ENCODE results near the gene TECPR2.

GRCh38 chr14:102437997-102438915 lies 75.5 kb downstream of the TECPR2 start:
- TF ChIP-seq CTCF (IDR thresholded peaks at IDR 0.05; ENCODE audit: poor library complexity) = peak; percentile 82
- no peak for TF ChIP-seq EZH2 (IDR thresholded peaks at IDR 0.05; ENCODE audit: borderline replicate concordance)
